SKM-1 treated with dmso at 0.1 percent for 144 hours (cell line): Measurements from ENCODE around the gene SLC37A4.

Experiments used
- DNase-seq: peaks from one replicate; lab custom pipeline; 2025; ENCODE audit not compliant: unreplicated experiment; lab: John Stamatoyannopoulos, UW

SLC37A4 gene

GRCh38 chr11:118979434-118979833, 51.2 kb downstream of the SLC37A4 start:
- peak; percentile 65 for DNase-seq

GRCh38 chr11:118975771-118976709, 54.6 kb downstream of the SLC37A4 start:
- no peak for DNase-seq
